HepG2 (cell line): ENCODE results near the gene PTEN. TPM values are rescaled to one million over a fixed set of nuclear protein-coding genes. Genes with fewer than 3 reads are reported as not detected.
"Not testable (repeated sequence)": the region's sequence is repeated elsewhere in the genome, so short reads cannot be mapped to it uniquely, and the experiment has no call there.

ENCODE experiments used
- ATAC-seq: fragments of 200-7000 bp; cut with Tn5 transposase; 3 replicates; pipeline ENCODE4 v1.9.1; 2020; ENCODE audit warnings: mild to moderate bottlenecking, moderate library complexity
- BruUV-seq: library from RNA; stranded (reverse); fragments of 400-500 nt; replicated peaks from 2 replicates; lab custom pipeline; 2021; lab: Mats Ljungman, UMichigan
- CTCF ChIA-PET: fragments of 300-600 bp; formaldehyde crosslinking; extraction: SDS; loops from one replicate; lab custom pipeline; 2021; ENCODE audit warnings: low total read pairs, inconsistent platforms, low intra/inter-chr PET ratio; lab: Yijun Ruan, JAX
- POLR2A ChIA-PET: fragments of 350-600 bp; sonication (Branson Sonifier 250); formaldehyde crosslinking; loops from one replicate; lab custom pipeline; 2020; ENCODE audit warnings: antibody characterized with exemption, inconsistent platforms; lab: Yijun Ruan, JAX
- DNase-seq: peaks from one replicate; pipeline ENCODE4 v3.0.0-alpha.2; 2015; ENCODE audit warnings: low spot score
- FAIRE-seq: peaks from 3 replicates; lab custom pipeline; 2011; peaks lifted over from hg19 to GRCh38; lab: Jason Lieb, UNC
- H2AFZ ChIP-seq: one replicate; pipeline ENCODE4 v1.6.1; 2011; ENCODE audit warnings: low read length, inconsistent platforms
- H3K27ac ChIP-seq: fragments of 300-600 bp; 3 replicates; pipeline ENCODE4 v1.8.0; 2011; ENCODE audit warnings: mixed run types, mild to moderate bottlenecking, mixed read lengths, low read length, inconsistent platforms; ENCODE audit not compliant: insufficient read depth; ENCODE audit errors: extremely low read length
- H3K27me3 ChIP-seq, 2 experiments: fragments of 200-600 bp in 1 of 2; 2 replicates in 1 of 2; 3 replicates in 1 of 2; pipeline versions ENCODE4 v1.6.0 to v1.8.0; 2011; ENCODE audit warnings: low read length in 2 of 2, mild to moderate bottlenecking in 2 of 2, moderate library complexity in 2 of 2, inconsistent platforms in 1 of 2; ENCODE audit not compliant: insufficient read depth in 2 of 2, control insufficient read depth in 1 of 2
- H3K36me3 ChIP-seq, 2 experiments: fragments of 200-600 bp in 1 of 2; replicated peaks in 1 of 2; 2 replicates in 1 of 2; 3 replicates in 1 of 2; pipeline versions ENCODE4 v1.5.1 to v1.8.0; 2011; ENCODE audit warnings: low read length in 2 of 2, inconsistent platforms in 1 of 2; ENCODE audit not compliant: insufficient read depth in 2 of 2, control insufficient read depth in 1 of 2
- H3K4me1 ChIP-seq: 2 replicates; pipeline ENCODE4 v1.5.1; 2012; ENCODE audit warnings: low read length, inconsistent platforms; ENCODE audit not compliant: insufficient read depth
- H3K4me2 ChIP-seq: 2 replicates; pipeline ENCODE4 v1.6.0; 2011; ENCODE audit warnings: low read depth, low read length, inconsistent platforms
- H3K4me3 ChIP-seq, 3 experiments: fragments of 200-600 bp in 1 of 3; sonication (generic), shearing (Covaris generic) in 1 of 3; replicated peaks in 1 of 3; 2 replicates each; pipeline ENCODE4 v1.5.1; 2011 to 2016; ENCODE audit warnings: low read length in 3 of 3, inconsistent platforms in 2 of 3, low read depth in 2 of 3, mild to moderate bottlenecking in 2 of 3, control low read depth in 1 of 3, mixed read lengths in 1 of 3; ENCODE audit not compliant: insufficient read depth in 1 of 3
- H3K79me2 ChIP-seq: one replicate; pipeline ENCODE4 v1.6.1; 2011; ENCODE audit warnings: low read length, inconsistent platforms; ENCODE audit not compliant: insufficient read depth
- H3K9ac ChIP-seq: 2 replicates; pipeline ENCODE4 v1.6.0; 2011; ENCODE audit warnings: mild to moderate bottlenecking, low read depth, low read length, inconsistent platforms; ENCODE audit not compliant: insufficient read depth
- H3K9me3 ChIP-seq: 2 replicates; pipeline ENCODE4 v1.5.1; 2012; ENCODE audit warnings: mild to moderate bottlenecking, low read length
- H4K20me1 ChIP-seq: 2 replicates; pipeline ENCODE4 v1.6.0; 2011; ENCODE audit warnings: inconsistent platforms, mild to moderate bottlenecking, low read length, moderate library complexity; ENCODE audit not compliant: insufficient read depth
- KLF16 ChIP-seq, 2 experiments: sonication (generic) in 1 of 2; formaldehyde crosslinking in 1 of 2; IDR thresholded peaks; 2 replicates each; pipeline versions ENCODE4 v1.6.1 to v1.8.0; 2016 to 2023; ENCODE audit warnings: missing genetic modification reagents in 2 of 2, missing compliant biosample characterization in 1 of 2
- KMT2B ChIP-seq: IDR thresholded peaks from 2 replicates; pipeline ENCODE4 v1.6.1; 2016; ENCODE audit warnings: missing genetic modification reagents, missing compliant biosample characterization
- PHF8 ChIP-seq: sonication (generic); formaldehyde crosslinking; IDR thresholded peaks from 2 replicates; pipeline ENCODE4 v1.5.0; 2020; ENCODE audit warnings: missing genetic modification reagents
- POGK ChIP-seq: sonication (generic); formaldehyde crosslinking; conservative IDR thresholded peaks from 2 replicates; pipeline ENCODE4 v1.8.0; 2022; ENCODE audit warnings: mild to moderate bottlenecking, moderate library complexity, missing genetic modification reagents
- ZNF205 ChIP-seq: IDR thresholded peaks from 2 replicates; pipeline ENCODE4 v1.6.1; 2018; ENCODE audit warnings: missing biosample characterization, missing genetic modification reagents
- WGBS: methylation state at CpG from one replicate; pipeline ENCODE4 v1.1.6; 2017; ENCODE audit warnings: low lambda C conversion rate; 5-methylcytosine and 5-hydroxymethylcytosine counted together
- in situ Hi-C: cut with HindIII; loops from 2 replicates; pipeline ENCODE4 v1.10.0; 2017; ENCODE audit warnings: low pct_unique_long_range_greater_than_20kb; ENCODE audit not compliant: extremely low pct_ligation_motif_present
- intact Hi-C: fragments of 100-400 bp; cut with micrococcal nuclease; formaldehyde crosslinking; loops from one replicate; pipeline ENCODE4 v1.10.0; 2022; ENCODE audit not compliant: unreplicated experiment
- polyA plus RNA-seq, 8 experiments: library from polyadenylated mRNA; depleted of rRNA in 3 of 8; stranded (reverse) in 7 of 8; unstranded in 1 of 8; fragments of >200 nt; fragmentation: Illumina TruSeq in 4 of 8; extraction: Trizol in 4 of 8; gene quantifications; 2 replicates each; pipeline versions ENCODE4 v1.2.1 to v1.2.3, GENCODE V29; 2011 to 2016; ENCODE audit warnings: low read depth in 4 of 8, missing spikeins in 1 of 8, mixed read lengths in 1 of 8; ENCODE audit not compliant: insufficient read depth in 1 of 8
- total RNA-seq, 5 experiments: library from RNA; depleted of rRNA; stranded (reverse); fragments of >200 nt; fragmentation: Illumina TruSeq; extraction: Trizol; gene quantifications; 2 replicates each; pipeline ENCODE4 v1.2.3, GENCODE V29; 2016; ENCODE audit warnings: low read depth in 1 of 5

The PTEN gene
- total and polyA plus RNA-seq, 2 of the 13 experiments (the other 11 are each of a cell fraction or from before 2014, with no cell fraction given) = 30.3 to 61.3 TPM

GRCh38 chr10:87863951-87864495 is 598 bp downstream of the PTEN start:
- TF ChIP-seq PHF8 (CRISPR knock-in tag) (peak; percentile 23; the same call in 1 of the 2 replicates), KLF16 (CRISPR knock-in tag; IDR thresholded peaks at IDR 0.05) (0 out of 4 replicates have a peak, but pooled peaks of 1 of the 2 experiments have one; percentile 17), KMT2B (CRISPR knock-in tag) (0 out of 2 replicates have a peak, but pooled peaks have one; percentile 39), POGK (0 out of 2 replicates have a peak, but pooled peaks have one; percentile 26), ZNF205 (0 out of 2 replicates have a peak, but pooled peaks have one; percentile 39)
- H3K79me2 ChIP-seq = peaks cover 50% of the 10 kb centered on the region
- H4K20me1 ChIP-seq = peaks cover 45% of the 10 kb centered on the region
- H3K4me1 ChIP-seq = peaks cover 26% of the 10 kb centered on the region
- CTCF ChIA-PET, BruUV-seq, H2AFZ ChIP-seq, H3K9me3 ChIP-seq, H3K27me3 ChIP-seq, H3K36me3 ChIP-seq, DNase-seq, FAIRE-seq: not testable (repeated sequence)
- H3K27ac ChIP-seq = peak overlapping the region; percentile 88
- 0% methylated on average over 2 of the region's 47 CpGs for WGBS
- H3K9ac ChIP-seq = peak overlapping the region; percentile 82
- intact Hi-C loops (loop anchor here (1.0 to 2.0 kb wide), 2 partner anchors 45 to 69 kb away; partner anchors contain the start of gene ATAD1), in situ Hi-C loops (loop anchor here (5.0 kb wide), 2 partner anchors 248 to 523 kb away; no protein-coding TSS in a partner anchor)
- peak; percentile 11 for ATAC-seq
- peak overlapping the region; percentile 65 to 94 (median 80) for H3K4me3 ChIP-seq
- H3K4me2 ChIP-seq = peak overlapping the region; percentile 76
- POLR2A ChIA-PET = interaction anchor here (2.9 to 3.6 kb wide), 4 partner anchors 9 to 359 kb away, joined by 7 to 31 read pairs (median 20); partner anchors contain the start of genes ATAD1 and MINPP1
